NT2/D1 (cell line): Measurements from ENCODE around the gene VANGL1.

Experiments
- DNase-seq: peaks from one replicate; pipeline ENCODE4 v3.0.0-alpha.2; 2011; ENCODE audit warnings: low read depth, low spot score
- H3K27me3 ChIP-seq: 2 replicates; pipeline ENCODE4 v1.6.0; 2011; ENCODE audit warnings: mild to moderate bottlenecking; ENCODE audit not compliant: insufficient read length, insufficient read depth
- H3K36me3 ChIP-seq: 2 replicates; pipeline ENCODE4 v1.6.1; 2011; ENCODE audit warnings: mild to moderate bottlenecking, low read length, mixed read lengths; ENCODE audit not compliant: insufficient read depth, insufficient read length
- H3K4me1 ChIP-seq: 2 replicates; pipeline ENCODE4 v1.5.1; 2011; ENCODE audit not compliant: insufficient read depth, insufficient read length
- H3K4me3 ChIP-seq: 2 replicates; pipeline ENCODE4 v1.5.1; 2011; ENCODE audit warnings: low read depth; ENCODE audit not compliant: insufficient read length
- H3K9ac ChIP-seq: 2 replicates; pipeline ENCODE4 v1.6.0; 2011; ENCODE audit warnings: low read depth; ENCODE audit not compliant: insufficient read length
- H3K9me3 ChIP-seq: 2 replicates; pipeline ENCODE4 v1.5.1; 2011; ENCODE audit warnings: mild to moderate bottlenecking, low read length; ENCODE audit not compliant: insufficient read depth
- SUZ12 ChIP-seq: IDR thresholded peaks from 2 replicates; pipeline ENCODE4 v1.6.1; 2011; ENCODE audit not compliant: insufficient read length, insufficient read depth; ENCODE audit errors: extremely low read depth
- YY1 ChIP-seq: IDR thresholded peaks from 2 replicates; pipeline ENCODE4 v1.6.1; 2011; ENCODE audit not compliant: insufficient read length, insufficient read depth
- ZNF274 ChIP-seq: IDR thresholded peaks from 2 replicates; pipeline ENCODE4 v1.6.1; 2011; ENCODE audit warnings: mild to moderate bottlenecking, low read depth, low read length

Gene VANGL1

GRCh38 chr1:115718011-115718754 lies 76.4 kb downstream of the VANGL1 start:
- Histone ChIP-seq H3K4me1 (peaks cover 6% of the 10 kb centered on the region), H3K36me3 (no peaks in the 10 kb centered on the region), H3K27me3 (no peaks in the 10 kb centered on the region), H3K4me3 (no peak overlapping the region), H3K9ac (no peak overlapping the region), H3K9me3 (no peaks in the 10 kb centered on the region)
- TF ChIP-seq SUZ12 (no peak), YY1 (no peak), ZNF274 (no peak)
- DNase-seq, result no peak

- H3K9me3 ChIP-seq, result no peaks in the 10 kb centered on the region
- H3K4me3 ChIP-seq, result no peak overlapping the region
- no peak for DNase-seq
- no peaks in the 10 kb centered on the region for H3K27me3 ChIP-seq
- no peak overlapping the region for H3K9ac ChIP-seq
- TF ChIP-seq YY1 (no peak), SUZ12 (no peak), ZNF274 (no peak)
- no peaks in the 10 kb centered on the region for H3K36me3 ChIP-seq
- H3K4me1 ChIP-seq, result no peaks in the 10 kb centered on the region
Measured at GRCh38 chr1:115719285-115719684, 77.5 kb downstream of the VANGL1 start.

GRCh38 chr1:115722221-115722620 lies 80.5 kb downstream of the VANGL1 start:
- H3K27me3 ChIP-seq, result no peaks in the 10 kb centered on the region
- H3K4me3 ChIP-seq, result no peak overlapping the region

GRCh38 chr1:115723756-115724155 lies 82.0 kb downstream of the VANGL1 start:
- no peak for DNase-seq
- TF ChIP-seq SUZ12, result no peak
- no peak for TF ChIP-seq ZNF274
- no peak for TF ChIP-seq YY1
- H3K36me3 ChIP-seq, result no peaks in the 10 kb centered on the region
- H3K4me3 ChIP-seq, result no peak overlapping the region
- H3K4me1 ChIP-seq, result no peaks in the 10 kb centered on the region
- no peak overlapping the region for H3K9ac ChIP-seq
- H3K27me3 ChIP-seq, result no peaks in the 10 kb centered on the region
- H3K9me3 ChIP-seq, result no peaks in the 10 kb centered on the region

More at GRCh38 chr1:115722221-115722620, 80.5 kb downstream of the VANGL1 start:
- Histone ChIP-seq H3K36me3 (no peaks in the 10 kb centered on the region), H3K9me3 (no peaks in the 10 kb centered on the region), H3K4me1 (no peaks in the 10 kb centered on the region), H3K9ac (no peak overlapping the region)
- DNase-seq, result no peak
- TF ChIP-seq ZNF274 (no peak), SUZ12 (no peak), YY1 (no peak)

GRCh38 chr1:115725600-115725999 lies 83.8 kb downstream of the VANGL1 start:
- H3K36me3 ChIP-seq, result no peaks in the 10 kb centered on the region
- H3K9ac ChIP-seq, result no peak overlapping the region
- no peak overlapping the region for H3K4me3 ChIP-seq
- H3K4me1 ChIP-seq, result no peaks in the 10 kb centered on the region
- TF ChIP-seq SUZ12, result no peak
- no peak for TF ChIP-seq YY1
- no peak for TF ChIP-seq ZNF274
- H3K27me3 ChIP-seq, result no peaks in the 10 kb centered on the region
- no peak for DNase-seq
- H3K9me3 ChIP-seq, result no peaks in the 10 kb centered on the region

GRCh38 chr1:115726161-115726560 lies 84.4 kb downstream of the VANGL1 start:
- DNase-seq, result no peak
- H3K4me3 ChIP-seq, result no peak overlapping the region

GRCh38 chr1:115726570-115726969 lies 84.8 kb downstream of the VANGL1 start:
- no peak overlapping the region for H3K4me3 ChIP-seq
- no peak overlapping the region for H3K9ac ChIP-seq
- H3K4me1 ChIP-seq, result no peaks in the 10 kb centered on the region
- H3K36me3 ChIP-seq, result no peaks in the 10 kb centered on the region
- H3K9me3 ChIP-seq, result no peaks in the 10 kb centered on the region
- TF ChIP-seq SUZ12 (no peak), YY1 (no peak), ZNF274 (no peak)
- H3K27me3 ChIP-seq, result no peaks in the 10 kb centered on the region
- no peak for DNase-seq

More at GRCh38 chr1:115726161-115726560, 84.4 kb downstream of the VANGL1 start:
- H3K36me3 ChIP-seq, result no peaks in the 10 kb centered on the region
- H3K9ac ChIP-seq, result no peak overlapping the region
- no peaks in the 10 kb centered on the region for H3K4me1 ChIP-seq
- H3K9me3 ChIP-seq, result no peaks in the 10 kb centered on the region
- H3K27me3 ChIP-seq, result no peaks in the 10 kb centered on the region
- no peak for TF ChIP-seq YY1
- no peak for TF ChIP-seq SUZ12
- TF ChIP-seq ZNF274, result no peak

- TF ChIP-seq ZNF274 (no peak), SUZ12 (no peak), YY1 (no peak)
- Histone ChIP-seq H3K4me3 (no peak overlapping the region), H3K27me3 (no peaks in the 10 kb centered on the region), H3K36me3 (no peaks in the 10 kb centered on the region), H3K4me1 (no peaks in the 10 kb centered on the region), H3K9me3 (no peaks in the 10 kb centered on the region), H3K9ac (no peak overlapping the region)
- no peak for DNase-seq
Measured at GRCh38 chr1:115727706-115728249, 86.0 kb downstream of the VANGL1 start.
